Esophagus squamous epithelium (tissue), 4 donors: Measurements from ENCODE around the gene GNLY.

Experiments used
- CTCF ChIP-seq, 6 experiments: fragments of 450-650 bp in 4 of 6; fragments of 200-600 bp in 2 of 6; sonication (generic) in 2 of 6; IDR thresholded peaks; one replicate each; pipeline ENCODE4 v1.5.1; 2016 to 2019; ENCODE audit warnings: antibody characterized with exemption in 6 of 6, mild to moderate bottlenecking in 4 of 6, moderate library complexity in 4 of 6
- POLR2A ChIP-seq, 4 donors: fragments of 450-650 bp; IDR thresholded peaks; one replicate each; pipeline ENCODE4 v1.6.1; 2017; ENCODE audit warnings: antibody characterized with exemption in 4 of 4, mild to moderate bottlenecking in 4 of 4, moderate library complexity in 3 of 4

- no peak for TF ChIP-seq POLR2A (IDR thresholded peaks at IDR 0.05)
- TF ChIP-seq CTCF (IDR thresholded peaks at IDR 0.05), result no peak
Measured at GRCh38 chr2:85661139-85661858, 32.9 kb upstream of the GNLY start.
